H9 (cell line): ENCODE measurements around the gene FEZF2. TPM values are rescaled to one million over a fixed set of nuclear protein-coding genes. Genes with fewer than 3 reads are reported as not detected.
A peak's percentile ranks its signal among the peaks of the same experiment; 100 is the strongest.

ENCODE experiments used
- DNase-seq: peaks from one replicate; pipeline ENCODE4 v3.0.0-alpha.2; 2017
- H2AFZ ChIP-seq: one replicate; pipeline ENCODE4 v1.6.1; 2013; ENCODE audit warnings: mild to moderate bottlenecking, low read length, control low read depth, moderate library complexity
- H2AK5ac ChIP-seq: 2 replicates; pipeline ENCODE4 v1.6.1; 2013; ENCODE audit warnings: low read length, control low read depth, mixed read lengths; ENCODE audit not compliant: insufficient read length
- H2BK120ac ChIP-seq: one replicate; pipeline ENCODE4 v1.6.1; 2013; ENCODE audit warnings: low read depth, mild to moderate bottlenecking, low read length, control low read depth, inconsistent platforms; ENCODE audit not compliant: poor library complexity, severe bottlenecking
- H2BK12ac ChIP-seq: 2 replicates; pipeline ENCODE4 v1.6.1; 2013; ENCODE audit warnings: low read length, control low read depth, mixed read lengths, low read depth; ENCODE audit not compliant: insufficient read length
- H2BK15ac ChIP-seq: 2 replicates; pipeline ENCODE4 v1.6.1; 2013; ENCODE audit warnings: low read depth, low read length, control low read depth
- H2BK20ac ChIP-seq: one replicate; pipeline ENCODE4 v1.6.1; 2013; ENCODE audit warnings: low read depth, mild to moderate bottlenecking, low read length, control low read depth, inconsistent platforms; ENCODE audit not compliant: poor library complexity, severe bottlenecking
- H2BK5ac ChIP-seq: 2 replicates; pipeline ENCODE4 v1.6.1; 2013; ENCODE audit warnings: low read length, control low read depth, mixed read lengths; ENCODE audit not compliant: insufficient read length
- H3K14ac ChIP-seq: 2 replicates; pipeline ENCODE4 v1.6.1; 2013; ENCODE audit warnings: low read length, control low read depth; ENCODE audit not compliant: insufficient read depth
- H3K18ac ChIP-seq: 2 replicates; pipeline ENCODE4 v1.6.1; 2013; ENCODE audit warnings: low read depth, mild to moderate bottlenecking, mixed read lengths, low read length, control low read depth; ENCODE audit not compliant: insufficient read length
- H3K23ac ChIP-seq: 2 replicates; pipeline ENCODE4 v1.6.1; 2013; ENCODE audit warnings: low read length, control low read depth, mixed read lengths, low read depth; ENCODE audit not compliant: insufficient read length
- H3K23me2 ChIP-seq: 2 replicates; pipeline ENCODE4 v1.6.1; 2013; ENCODE audit warnings: low read depth, mild to moderate bottlenecking, mixed read lengths, low read length, control low read depth; ENCODE audit not compliant: insufficient read length, poor library complexity, severe bottlenecking
- H3K27ac ChIP-seq: 2 replicates; pipeline ENCODE4 v1.5.1; 2013; ENCODE audit warnings: low read length, control low read depth, mixed read lengths, low read depth; ENCODE audit not compliant: insufficient read length
- H3K27me3 ChIP-seq: 2 replicates; pipeline ENCODE4 v1.6.1; 2013; ENCODE audit warnings: low read length, control low read depth, inconsistent platforms; ENCODE audit not compliant: insufficient read depth
- H3K4ac ChIP-seq: 2 replicates; pipeline ENCODE4 v1.6.1; 2013; ENCODE audit warnings: low read depth, mild to moderate bottlenecking, control low read depth, inconsistent platforms, low read length, moderate library complexity
- H3K4me1 ChIP-seq: 2 replicates; pipeline ENCODE4 v1.6.1; 2013; ENCODE audit warnings: low read length, control low read depth, inconsistent platforms; ENCODE audit not compliant: insufficient read depth
- H3K4me2 ChIP-seq: 2 replicates; pipeline ENCODE4 v1.6.1; 2013; ENCODE audit warnings: low read length, control low read depth, mixed read lengths; ENCODE audit not compliant: insufficient read length, insufficient read depth
- H3K56ac ChIP-seq: 2 replicates; pipeline ENCODE4 v1.6.1; 2013; ENCODE audit warnings: low read depth, mild to moderate bottlenecking, mixed read lengths, low read length, control low read depth; ENCODE audit not compliant: insufficient read length
- H3K79me1 ChIP-seq: 2 replicates; pipeline ENCODE4 v1.6.1; 2013; ENCODE audit warnings: low read depth, mild to moderate bottlenecking, moderate library complexity, low read length, control low read depth, inconsistent platforms; ENCODE audit not compliant: insufficient read depth, poor library complexity, severe bottlenecking
- H3K79me2 ChIP-seq: 2 replicates; pipeline ENCODE4 v1.6.1; 2013; ENCODE audit warnings: low read length, control low read depth, inconsistent platforms; ENCODE audit not compliant: insufficient read depth
- H3K9ac ChIP-seq: 2 replicates; pipeline ENCODE4 v1.6.1; 2013; ENCODE audit warnings: low read length, control low read depth, mixed read lengths; ENCODE audit not compliant: insufficient read length; ENCODE audit errors: extremely low read depth
- H3K9me3 ChIP-seq: one replicate; pipeline ENCODE4 v1.6.1; 2013; ENCODE audit warnings: low read depth, low read length, inconsistent platforms; ENCODE audit not compliant: control insufficient read depth
- H3T11ph ChIP-seq: one replicate; pipeline ENCODE4 v1.6.1; 2013; ENCODE audit warnings: mild to moderate bottlenecking, low read length, control low read depth, inconsistent platforms
- H4K20me1 ChIP-seq: one replicate; pipeline ENCODE4 v1.6.1; 2013; ENCODE audit not compliant: control insufficient read depth, insufficient read length, insufficient read depth
- H4K5ac ChIP-seq: 2 replicates; pipeline ENCODE4 v1.6.1; 2013; ENCODE audit warnings: low read depth, mild to moderate bottlenecking, mixed read lengths, low read length, control low read depth; ENCODE audit not compliant: insufficient read length
- H4K8ac ChIP-seq: replicated peaks from 2 replicates; pipeline ENCODE4 v1.6.1; 2013; ENCODE audit warnings: low read length, control low read depth, mixed read lengths, low read depth; ENCODE audit not compliant: insufficient read length
- H4K91ac ChIP-seq: 2 replicates; pipeline ENCODE4 v1.6.1; 2013; ENCODE audit warnings: low read depth, mild to moderate bottlenecking, moderate library complexity, mixed read lengths, low read length, control low read depth; ENCODE audit not compliant: insufficient read length
- H3K27ac Mint-ChIP-seq, 3 experiments: 2 replicates in 2 of 3; 3 replicates in 1 of 3; pipeline ENCODE4 v1.8.0; 2020 to 2021; ENCODE audit warnings: mixed read lengths in 3 of 3, mild to moderate bottlenecking in 1 of 3, moderate library complexity in 1 of 3
- H3K27me3 Mint-ChIP-seq: 2 replicates; pipeline ENCODE4 v1.8.0; 2021; ENCODE audit warnings: low read depth, mild to moderate bottlenecking, moderate library complexity, mixed read lengths
- H3K36me3 Mint-ChIP-seq, 3 experiments: 2 replicates in 2 of 3; 3 replicates in 1 of 3; pipeline ENCODE4 v1.8.0; 2020 to 2021; ENCODE audit warnings: low read depth in 3 of 3, mixed read lengths in 3 of 3; ENCODE audit not compliant: insufficient read depth in 1 of 3
- H3K4me1 Mint-ChIP-seq, 2 experiments: 2 replicates each; pipeline ENCODE4 v1.8.0; 2020; ENCODE audit warnings: mixed read lengths in 2 of 2
- H3K4me3 Mint-ChIP-seq, 2 experiments: 2 replicates in 1 of 2; 3 replicates in 1 of 2; pipeline ENCODE4 v1.8.0; 2020 to 2021; ENCODE audit warnings: mild to moderate bottlenecking in 2 of 2, mixed read lengths in 2 of 2, moderate library complexity in 1 of 2
- H3K9me3 Mint-ChIP-seq, 2 experiments: 2 replicates in 1 of 2; 3 replicates in 1 of 2; pipeline ENCODE4 v1.8.0; 2020; ENCODE audit warnings: mild to moderate bottlenecking in 2 of 2, mixed read lengths in 2 of 2, moderate library complexity in 1 of 2
- CTCF ChIP-seq: fragments of 200-600 bp; sonication (generic); conservative IDR thresholded peaks from 3 replicates; pipeline ENCODE4 v1.8.0; 2021; ENCODE audit warnings: antibody characterized with exemption, mild to moderate bottlenecking
- WGBS: extraction: QIAGEN DNeasy Blood & Tissue Kit; methylation state at CpG from one replicate; pipeline ENCODE4 v1.1.7; 2013; ENCODE audit warnings: missing lambda C conversion rate, low lambda C conversion rate, mixed read lengths; ENCODE audit not compliant: insufficient read length; ENCODE audit errors: extremely low coverage; 5-methylcytosine and 5-hydroxymethylcytosine counted together
- total RNA-seq: library from RNA; stranded (reverse); gene quantifications from 2 replicates; pipeline ENCODE4 v1.2.1, GENCODE V29; 2021

Gene FEZF2
- total RNA-seq, 1 experiment from 2014 or later: 0.11 TPM

GRCh38 chr3:62416144-62416543, 42.8 kb upstream of the FEZF2 start:
- H2BK5ac ChIP-seq: no peak overlapping the region
- no peak overlapping the region for H3K23ac ChIP-seq
- H2AK5ac ChIP-seq: no peak overlapping the region
- no peak overlapping the region for H3K14ac ChIP-seq
- H3K27ac ChIP-seq: no peak overlapping the region
- no peak overlapping the region for H2BK20ac ChIP-seq
- H3K79me2 ChIP-seq: no peaks in the 10 kb centered on the region
- no peak for TF ChIP-seq CTCF
- no peaks in the 10 kb centered on the region for H3K23me2 ChIP-seq
- Mint-ChIP-seq H3K4me1 (peaks cover 39 to 44% of the 10 kb centered on the region in 2 experiments), H3K9me3 (peaks cover 0 to 4% of the 10 kb centered on the region in 2 experiments; a peak in 1 of 5 replicates), H3K4me3 (peak overlapping the region; percentile 34 to 83; a peak in 4 of 5 replicates), H3K27me3 (peaks cover 84% of the 10 kb centered on the region), H3K36me3 (peaks cover 0 to 4% (median 1%) of the 10 kb centered on the region in 3 experiments; a peak in 2 of 7 replicates), H3K27ac (peak overlapping the region; percentile 10 to 96 (median 89); a peak in 4 of 7 replicates)
- no peak overlapping the region for H2AFZ ChIP-seq
- no peak overlapping the region for H3K4ac ChIP-seq
- H4K91ac ChIP-seq: no peak overlapping the region
- H2BK120ac ChIP-seq: no peak overlapping the region
- DNase-seq: no peak
- H3K4me2 ChIP-seq: peak overlapping the region; percentile 51
- peaks cover 7% of the 10 kb centered on the region; the same call in 1 of the 2 replicates for H3K4me1 ChIP-seq
- H4K20me1 ChIP-seq: no peaks in the 10 kb centered on the region
- H3K56ac ChIP-seq: no peak overlapping the region
- no peak overlapping the region for H2BK12ac ChIP-seq
- no peak overlapping the region for H3K18ac ChIP-seq
- H3K79me1 ChIP-seq: no peaks in the 10 kb centered on the region
- no peaks in the 10 kb centered on the region for H3K9me3 ChIP-seq
- H3T11ph ChIP-seq: no peak overlapping the region
- no peaks in the 10 kb centered on the region for H3K27me3 ChIP-seq
- H3K9ac ChIP-seq: no peak overlapping the region
- no peak overlapping the region for H4K8ac ChIP-seq
- WGBS: no CpG with 5 or more reads among the region's 3 CpGs
- no peak overlapping the region for H4K5ac ChIP-seq
- no peak overlapping the region for H2BK15ac ChIP-seq
